Choroid plexus epithelial cell (primary cell): ENCODE data around the gene CST6.
A peak's percentile ranks its signal among the peaks of the same experiment; 100 is the strongest.

Source experiments
- DNase-seq: peaks from one replicate; pipeline ENCODE4 v3.0.0-alpha.2; 2010; ENCODE audit warnings: low read depth
- H3K4me3 ChIP-seq: 2 replicates; pipeline ENCODE4 v1.5.1; 2011; ENCODE audit warnings: low read depth, mild to moderate bottlenecking, control low read depth, low read length, moderate library complexity
- CTCF ChIP-seq: conservative IDR thresholded peaks from 2 replicates; pipeline ENCODE4 v1.5.1; 2011; ENCODE audit warnings: low read depth, mild to moderate bottlenecking, control low read depth, inconsistent platforms, low read length, moderate library complexity

CST6 gene

GRCh38 chr11:66048547-66049323, 36.9 kb downstream of the CST6 start, which contains the start of gene GAL3ST3:
GAL3ST3 (minus strand) TSS chr11:66049161; CDS start chr11:66045415, 3,746 bp downstream.
- peak within 1 kb of the TSS; percentile 28 for H3K4me3 ChIP-seq

GRCh38 chr11:66050581-66051231, 38.9 kb downstream of the CST6 start:
- TF ChIP-seq CTCF = no peak
- no peak overlapping the region for H3K4me3 ChIP-seq
- no peak for DNase-seq

More at GRCh38 chr11:66048547-66049323, 36.9 kb downstream of the CST6 start, which contains the start of gene GAL3ST3:
- no peak for TF ChIP-seq CTCF
- DNase-seq = no peak

- peak overlapping the region; percentile 96 for H3K4me3 ChIP-seq
- DNase-seq = no peak
- no peak for TF ChIP-seq CTCF
Measured at GRCh38 chr11:66051371-66051765, 39.6 kb downstream of the CST6 start.

GRCh38 chr11:66051766-66052663, 40.2 kb downstream of the CST6 start, which contains the start of gene SF3B2:
SF3B2 (plus strand) TSS chr11:66052364; CDS start chr11:66052385, 21 bp downstream.
- peak; percentile 99 for DNase-seq
- H3K4me3 ChIP-seq = peak within 1 kb of the TSS; percentile 96
- TF ChIP-seq CTCF = no peak

- peak overlapping the region; percentile 96 for H3K4me3 ChIP-seq
- TF ChIP-seq CTCF = no peak
- peak; percentile 13 for DNase-seq
Measured at GRCh38 chr11:66052664-66052982, 40.8 kb downstream of the CST6 start.

GRCh38 chr11:66055021-66055420, 43.2 kb downstream of the CST6 start:
- no peak for DNase-seq
- TF ChIP-seq CTCF = no peak
- no peak overlapping the region for H3K4me3 ChIP-seq
